ENCODE results near the gene TMEM140. TPM values are rescaled to one million over a fixed set of nuclear protein-coding genes. Genes with fewer than 3 reads are reported as not detected.
A peak's percentile ranks its signal among the peaks of the same experiment; 100 is the strongest.

The TMEM140 gene
- total and polyA plus RNA-seq, 9 of the 15 experiments (the other 6 are each of a cell fraction or from before 2014, with no cell fraction given), result 0.03 to 0.82 (median 0.23) TPM

DNA sequence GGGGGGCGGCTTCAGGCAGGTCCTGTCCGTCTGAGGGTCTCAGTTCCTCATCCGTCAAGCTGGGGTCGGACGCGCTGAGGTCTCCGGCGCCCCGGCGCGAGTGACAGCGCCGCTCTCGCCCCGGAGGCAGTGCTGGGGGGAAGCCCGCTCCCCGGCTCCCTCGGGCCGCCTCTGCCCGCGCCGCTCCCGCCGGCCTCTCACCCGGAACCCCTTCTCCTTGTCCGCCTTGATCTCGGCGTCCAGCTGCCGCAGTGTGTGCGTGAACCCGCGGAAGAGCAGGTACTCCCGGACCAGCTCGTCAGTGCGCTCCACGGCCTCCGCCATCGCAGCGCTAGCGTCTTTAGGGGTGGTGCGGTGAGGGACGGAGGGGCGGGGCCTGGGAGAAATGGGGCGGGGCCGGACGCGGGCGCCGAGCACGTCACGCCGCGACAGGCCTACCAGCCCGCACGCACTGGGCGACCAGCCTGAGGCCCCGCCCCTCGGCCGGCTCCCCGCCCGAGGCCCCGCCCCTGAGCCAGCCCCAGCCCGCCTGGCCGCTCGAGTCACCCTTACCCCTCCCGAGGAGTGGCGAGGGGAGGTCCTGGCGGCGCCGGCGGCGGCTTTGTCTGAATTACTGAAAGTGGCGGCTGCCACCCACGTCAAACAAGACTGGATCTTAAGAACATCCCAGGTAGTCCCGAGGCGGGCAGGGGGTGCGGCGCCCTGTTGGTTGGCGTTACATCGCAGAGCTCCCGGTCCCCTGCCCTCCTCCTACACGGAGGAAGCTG is 63.5 kb downstream of the TMEM140 start, which contains the start of gene WDR91 (continued):
- TF ChIP-seq, protein P1, sequence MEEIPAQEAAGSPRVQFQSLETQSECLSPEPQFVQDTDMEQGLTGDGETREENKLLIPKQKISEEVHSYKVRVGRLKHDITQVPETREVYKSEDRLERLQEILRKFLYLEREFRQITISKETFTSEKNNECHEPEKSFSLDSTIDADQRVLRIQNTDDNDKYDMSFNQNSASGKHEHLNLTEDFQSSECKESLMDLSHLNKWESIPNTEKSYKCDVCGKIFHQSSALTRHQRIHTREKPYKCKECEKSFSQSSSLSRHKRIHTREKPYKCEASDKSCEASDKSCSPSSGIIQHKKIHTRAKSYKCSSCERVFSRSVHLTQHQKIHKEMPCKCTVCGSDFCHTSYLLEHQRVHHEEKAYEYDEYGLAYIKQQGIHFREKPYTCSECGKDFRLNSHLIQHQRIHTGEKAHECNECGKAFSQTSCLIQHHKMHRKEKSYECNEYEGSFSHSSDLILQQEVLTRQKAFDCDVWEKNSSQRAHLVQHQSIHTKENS (CRISPR knock-in tag; IDR thresholded peaks at IDR 0.05), result no peak
- TF ChIP-seq ZNF121 (CRISPR knock-in tag; conservative IDR thresholded peaks at IDR 0.05) (no peak), PYGO2 (tag; IDR thresholded peaks at IDR 0.05) (no peak), GTF2F1 (IDR thresholded peaks at IDR 0.05; ENCODE audit: low read depth, low read length) (no peak; the same call in 1 of the 2 replicates), TEAD4 (IDR thresholded peaks at IDR 0.05; ENCODE audit: low read length) (no peak), TEAD4 (CRISPR knock-in tag; IDR thresholded peaks at IDR 0.05; ENCODE audit: borderline replicate concordance) (peak; percentile 81), SMARCA4 (IDR thresholded peaks at IDR 0.05) (no peak), EWSR1 (IDR thresholded peaks at IDR 0.05; ENCODE audit: borderline replicate concordance, low read depth, partially characterized antibody) (no peak), MYC (IDR thresholded peaks at IDR 0.05; ENCODE audit: low read depth, low read length) (peak; percentile 34; the same call in 1 of the 2 replicates), MYC (CRISPR knock-in tag; IDR thresholded peaks at IDR 0.05; ENCODE audit: borderline replicate concordance, low read depth) (no peak), DIDO1 (tag; IDR thresholded peaks at IDR 0.05; ENCODE audit: low read depth) (no peak), ZNF507 (tag; conservative IDR thresholded peaks at IDR 0.05) (no peak), ZFX (CRISPR knock-in tag; IDR thresholded peaks at IDR 0.05) (peak; percentile 87), PCBP2 (IDR thresholded peaks at IDR 0.05; ENCODE audit: low read depth, low read length, poor library complexity, severe bottlenecking) (no peak)
- TF ChIP-seq, protein P2, sequence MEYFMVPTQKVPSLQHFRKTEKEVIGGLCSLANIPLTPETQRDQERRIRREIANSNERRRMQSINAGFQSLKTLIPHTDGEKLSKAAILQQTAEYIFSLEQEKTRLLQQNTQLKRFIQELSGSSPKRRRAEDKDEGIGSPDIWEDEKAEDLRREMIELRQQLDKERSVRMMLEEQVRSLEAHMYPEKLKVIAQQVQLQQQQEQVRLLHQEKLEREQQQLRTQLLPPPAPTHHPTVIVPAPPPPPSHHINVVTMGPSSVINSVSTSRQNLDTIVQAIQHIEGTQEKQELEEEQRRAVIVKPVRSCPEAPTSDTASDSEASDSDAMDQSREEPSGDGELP (CRISPR knock-in tag; IDR thresholded peaks at IDR 0.05; ENCODE audit: borderline replicate concordance), result peak; percentile 35
- TF ChIP-seq, protein P3, sequence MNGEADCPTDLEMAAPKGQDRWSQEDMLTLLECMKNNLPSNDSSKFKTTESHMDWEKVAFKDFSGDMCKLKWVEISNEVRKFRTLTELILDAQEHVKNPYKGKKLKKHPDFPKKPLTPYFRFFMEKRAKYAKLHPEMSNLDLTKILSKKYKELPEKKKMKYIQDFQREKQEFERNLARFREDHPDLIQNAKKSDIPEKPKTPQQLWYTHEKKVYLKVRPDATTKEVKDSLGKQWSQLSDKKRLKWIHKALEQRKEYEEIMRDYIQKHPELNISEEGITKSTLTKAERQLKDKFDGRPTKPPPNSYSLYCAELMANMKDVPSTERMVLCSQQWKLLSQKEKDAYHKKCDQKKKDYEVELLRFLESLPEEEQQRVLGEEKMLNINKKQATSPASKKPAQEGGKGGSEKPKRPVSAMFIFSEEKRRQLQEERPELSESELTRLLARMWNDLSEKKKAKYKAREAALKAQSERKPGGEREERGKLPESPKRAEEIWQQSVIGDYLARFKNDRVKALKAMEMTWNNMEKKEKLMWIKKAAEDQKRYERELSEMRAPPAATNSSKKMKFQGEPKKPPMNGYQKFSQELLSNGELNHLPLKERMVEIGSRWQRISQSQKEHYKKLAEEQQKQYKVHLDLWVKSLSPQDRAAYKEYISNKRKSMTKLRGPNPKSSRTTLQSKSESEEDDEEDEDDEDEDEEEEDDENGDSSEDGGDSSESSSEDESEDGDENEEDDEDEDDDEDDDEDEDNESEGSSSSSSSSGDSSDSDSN (IDR thresholded peaks at IDR 0.05; ENCODE audit: borderline replicate concordance in 1 of 2, low read depth in 2 of 2, low read length in 2 of 2), result peak; percentile 26 to 83; a peak in 2 of 4 replicates
- TF ChIP-seq, protein P4, sequence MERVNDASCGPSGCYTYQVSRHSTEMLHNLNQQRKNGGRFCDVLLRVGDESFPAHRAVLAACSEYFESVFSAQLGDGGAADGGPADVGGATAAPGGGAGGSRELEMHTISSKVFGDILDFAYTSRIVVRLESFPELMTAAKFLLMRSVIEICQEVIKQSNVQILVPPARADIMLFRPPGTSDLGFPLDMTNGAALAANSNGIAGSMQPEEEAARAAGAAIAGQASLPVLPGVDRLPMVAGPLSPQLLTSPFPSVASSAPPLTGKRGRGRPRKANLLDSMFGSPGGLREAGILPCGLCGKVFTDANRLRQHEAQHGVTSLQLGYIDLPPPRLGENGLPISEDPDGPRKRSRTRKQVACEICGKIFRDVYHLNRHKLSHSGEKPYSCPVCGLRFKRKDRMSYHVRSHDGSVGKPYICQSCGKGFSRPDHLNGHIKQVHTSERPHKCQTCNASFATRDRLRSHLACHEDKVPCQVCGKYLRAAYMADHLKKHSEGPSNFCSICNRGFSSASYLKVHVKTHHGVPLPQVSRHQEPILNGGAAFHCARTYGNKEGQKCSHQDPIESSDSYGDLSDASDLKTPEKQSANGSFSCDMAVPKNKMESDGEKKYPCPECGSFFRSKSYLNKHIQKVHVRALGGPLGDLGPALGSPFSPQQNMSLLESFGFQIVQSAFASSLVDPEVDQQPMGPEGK (CRISPR knock-in tag; IDR thresholded peaks at IDR 0.05; ENCODE audit: borderline replicate concordance), result no peak
- TF ChIP-seq, protein P5, sequence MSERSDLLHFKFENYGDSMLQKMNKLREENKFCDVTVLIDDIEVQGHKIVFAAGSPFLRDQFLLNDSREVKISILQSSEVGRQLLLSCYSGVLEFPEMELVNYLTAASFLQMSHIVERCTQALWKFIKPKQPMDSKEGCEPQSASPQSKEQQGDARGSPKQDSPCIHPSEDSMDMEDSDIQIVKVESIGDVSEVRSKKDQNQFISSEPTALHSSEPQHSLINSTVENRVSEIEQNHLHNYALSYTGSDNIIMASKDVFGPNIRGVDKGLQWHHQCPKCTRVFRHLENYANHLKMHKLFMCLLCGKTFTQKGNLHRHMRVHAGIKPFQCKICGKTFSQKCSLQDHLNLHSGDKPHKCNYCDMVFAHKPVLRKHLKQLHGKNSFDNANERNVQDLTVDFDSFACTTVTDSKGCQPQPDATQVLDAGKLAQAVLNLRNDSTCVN (CRISPR knock-in tag; IDR thresholded peaks at IDR 0.05), result 0 out of 2 replicates have a peak, but pooled peaks have one; percentile 16

Data from K562 (cell line).